Tibial artery (tissue), 4 donors: Measurements from ENCODE around the gene SHE.
A peak's percentile ranks its signal among the peaks of the same experiment; 100 is the strongest.
"Not testable (repeated sequence)": the region's sequence is repeated elsewhere in the genome, so short reads cannot be mapped to it uniquely, and the experiment has no call there.

Experiments used
- DNase-seq, 2 donors: peaks; one replicate each; pipeline ENCODE4 v3.0.0-alpha.2; 2019
- H3K27ac ChIP-seq, 2 donors: fragments of 200-600 bp; sonication (generic) in 1 of 2; 1 replicate in 1 of 2; 2 replicates in 1 of 2; pipeline ENCODE4 v1.5.1; 2018 to 2019; ENCODE audit warnings: mild to moderate bottlenecking in 1 of 2
- H3K27me3 ChIP-seq, 2 donors: fragments of 200-600 bp; sonication (generic) in 1 of 2; one replicate each; pipeline versions ENCODE4 v1.5.1 to v1.6.0; 2016 to 2019
- H3K36me3 ChIP-seq, 3 donors: fragments of 200-600 bp; sonication (generic) in 2 of 3; one replicate each; pipeline ENCODE4 v1.5.1; 2016 to 2019; ENCODE audit warnings: mild to moderate bottlenecking in 2 of 3
- H3K4me1 ChIP-seq, 4 donors: fragments of 200-600 bp; sonication (generic) in 2 of 4; 1 replicate in 3 of 4; 2 replicates in 1 of 4; pipeline ENCODE4 v1.5.1; 2016 to 2019
- H3K4me3 ChIP-seq, 2 donors: fragments of 200-600 bp; sonication (generic) in 1 of 2; 1 replicate in 1 of 2; 2 replicates in 1 of 2; pipeline ENCODE4 v1.5.1; 2018 to 2019; ENCODE audit warnings: mild to moderate bottlenecking in 2 of 2
- H3K9me3 ChIP-seq, 3 donors: fragments of 200-600 bp; sonication (generic) in 1 of 3; one replicate each; pipeline ENCODE4 v1.5.1; 2016 to 2019
- intact Hi-C: fragments of 100-400 bp; cut with DNase I; formaldehyde crosslinking; loops from one replicate; pipeline ENCODE4 v1.15.0; 2023; ENCODE audit warnings: low total_unique reads
- TF ChIP-seq, protein P1 (sequence below), 2 experiments: fragments of 200-600 bp in 1 of 2; fragments of 450-650 bp in 1 of 2; IDR thresholded peaks; one replicate each; pipeline ENCODE4 v1.5.1; 2017 to 2019; ENCODE audit warnings: antibody characterized with exemption in 2 of 2, mild to moderate bottlenecking in 1 of 2, moderate library complexity in 1 of 2

SHE gene

DNA sequence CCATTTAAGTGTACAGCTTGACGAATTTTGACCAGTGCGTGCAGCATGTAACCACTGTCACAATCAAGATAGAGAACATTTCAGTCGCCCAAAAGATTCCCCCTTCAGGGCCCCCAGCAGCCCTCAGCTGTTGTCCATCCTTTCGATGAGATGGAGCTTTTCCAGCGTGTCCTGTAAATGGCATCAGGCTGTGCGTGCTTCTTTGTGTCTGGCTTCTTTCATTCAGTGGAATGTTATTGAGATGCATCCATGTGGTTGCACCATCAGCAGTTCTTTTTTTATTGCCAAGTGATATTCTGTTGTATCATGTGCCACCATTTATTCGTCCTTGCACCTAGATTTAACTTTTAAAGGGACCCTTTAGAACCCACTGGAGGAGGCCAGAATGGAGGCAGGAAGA lies 34.4 kb upstream of the SHE start:
- no peak for DNase-seq
- no peaks in the 10 kb centered on the region for H3K4me1 ChIP-seq
- H3K4me3 ChIP-seq, result no peak overlapping the region
- no peak overlapping the region for H3K27ac ChIP-seq
- H3K36me3 ChIP-seq, result no peaks in the 10 kb centered on the region
- intact Hi-C loops, result no loop called here
- H3K27me3 ChIP-seq, result peaks cover 0 to 21% of the 10 kb centered on the region in 2 donors
- no peaks in the 10 kb centered on the region for H3K9me3 ChIP-seq
- TF ChIP-seq, protein P1, sequence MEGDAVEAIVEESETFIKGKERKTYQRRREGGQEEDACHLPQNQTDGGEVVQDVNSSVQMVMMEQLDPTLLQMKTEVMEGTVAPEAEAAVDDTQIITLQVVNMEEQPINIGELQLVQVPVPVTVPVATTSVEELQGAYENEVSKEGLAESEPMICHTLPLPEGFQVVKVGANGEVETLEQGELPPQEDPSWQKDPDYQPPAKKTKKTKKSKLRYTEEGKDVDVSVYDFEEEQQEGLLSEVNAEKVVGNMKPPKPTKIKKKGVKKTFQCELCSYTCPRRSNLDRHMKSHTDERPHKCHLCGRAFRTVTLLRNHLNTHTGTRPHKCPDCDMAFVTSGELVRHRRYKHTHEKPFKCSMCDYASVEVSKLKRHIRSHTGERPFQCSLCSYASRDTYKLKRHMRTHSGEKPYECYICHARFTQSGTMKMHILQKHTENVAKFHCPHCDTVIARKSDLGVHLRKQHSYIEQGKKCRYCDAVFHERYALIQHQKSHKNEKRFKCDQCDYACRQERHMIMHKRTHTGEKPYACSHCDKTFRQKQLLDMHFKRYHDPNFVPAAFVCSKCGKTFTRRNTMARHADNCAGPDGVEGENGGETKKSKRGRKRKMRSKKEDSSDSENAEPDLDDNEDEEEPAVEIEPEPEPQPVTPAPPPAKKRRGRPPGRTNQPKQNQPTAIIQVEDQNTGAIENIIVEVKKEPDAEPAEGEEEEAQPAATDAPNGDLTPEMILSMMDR (IDR thresholded peaks at IDR 0.05), result no peak

DNA sequence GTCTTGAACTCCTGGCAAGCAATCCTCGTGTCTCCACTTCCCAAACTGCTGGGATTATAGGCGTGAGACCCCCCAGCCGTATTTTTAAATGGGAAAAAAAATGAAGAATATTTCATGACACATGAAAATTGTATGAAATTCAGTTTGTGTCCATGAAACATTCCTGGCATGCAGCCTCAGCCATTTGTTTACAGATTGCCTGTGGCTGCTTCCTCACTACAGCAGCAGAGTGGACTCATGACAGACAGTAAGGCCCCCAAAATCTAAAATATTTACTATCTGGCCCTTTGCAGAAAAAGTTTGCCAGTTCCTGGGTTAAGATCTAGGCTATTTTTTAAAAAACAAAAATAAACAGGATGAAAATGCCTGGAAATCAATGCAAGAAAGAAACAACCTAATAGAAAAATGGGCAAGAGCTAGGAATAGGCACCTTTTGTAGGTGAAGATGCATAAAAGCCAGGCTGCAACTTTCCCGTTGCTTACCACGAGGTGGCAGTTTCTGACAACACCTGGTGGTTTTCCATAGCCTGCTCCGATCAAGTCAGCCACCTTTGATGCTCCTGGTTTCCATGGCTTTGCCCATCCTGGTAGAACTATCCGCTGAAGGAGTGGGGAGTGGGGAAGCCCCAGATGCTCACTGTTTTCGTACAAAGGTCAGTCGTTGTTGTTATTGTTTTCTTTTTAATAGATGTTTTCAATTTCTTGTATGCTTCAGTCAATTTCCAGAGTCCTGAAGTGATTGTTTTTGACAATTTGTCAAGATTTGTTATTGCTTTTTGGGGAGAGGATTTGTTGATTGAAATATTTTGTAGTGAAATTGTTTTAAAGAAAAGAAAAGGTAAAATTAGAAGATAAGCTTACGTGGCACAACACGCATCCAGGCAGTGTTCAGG lies 32.0 kb upstream of the SHE start:
- intact Hi-C loops, result no loop called here

DNA sequence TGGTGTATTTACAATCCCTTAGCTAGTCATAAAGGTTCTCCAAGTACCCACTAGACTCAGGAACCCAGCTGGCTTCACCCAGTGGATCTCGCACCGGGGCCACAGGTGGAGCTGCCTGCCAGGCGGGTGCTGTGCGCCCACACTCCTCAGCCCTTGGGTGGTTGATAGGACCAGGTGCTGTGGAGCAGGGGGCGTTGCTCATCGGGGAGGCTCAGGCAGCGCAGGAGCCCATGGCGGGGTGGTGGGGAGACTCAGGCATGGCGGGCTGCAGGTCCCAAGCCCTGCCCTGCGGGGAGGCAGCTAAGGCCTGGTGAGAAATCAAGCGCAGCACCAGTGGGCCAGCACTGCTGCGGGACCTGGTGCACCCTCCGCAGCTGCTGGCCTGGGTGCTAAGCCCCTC lies 29.7 kb upstream of the SHE start:
- H3K27ac ChIP-seq, H3K27me3 ChIP-seq, H3K4me1 ChIP-seq, intact Hi-C loops, H3K4me3 ChIP-seq, H3K36me3 ChIP-seq, H3K9me3 ChIP-seq, DNase-seq: not testable (repeated sequence)

More for the DNA sequence above, 32.0 kb upstream of the SHE start:
- DNase-seq, result no peak
- TF ChIP-seq, protein P1 (IDR thresholded peaks at IDR 0.05), result peak; percentile 15 to 16
- Histone ChIP-seq H3K36me3 (no peaks in the 10 kb centered on the region), H3K27ac (no peak overlapping the region), H3K27me3 (peaks cover 0 to 11% of the 10 kb centered on the region in 2 donors), H3K9me3 (no peaks in the 10 kb centered on the region), H3K4me3 (no peak overlapping the region), H3K4me1 (no peaks in the 10 kb centered on the region)

DNA sequence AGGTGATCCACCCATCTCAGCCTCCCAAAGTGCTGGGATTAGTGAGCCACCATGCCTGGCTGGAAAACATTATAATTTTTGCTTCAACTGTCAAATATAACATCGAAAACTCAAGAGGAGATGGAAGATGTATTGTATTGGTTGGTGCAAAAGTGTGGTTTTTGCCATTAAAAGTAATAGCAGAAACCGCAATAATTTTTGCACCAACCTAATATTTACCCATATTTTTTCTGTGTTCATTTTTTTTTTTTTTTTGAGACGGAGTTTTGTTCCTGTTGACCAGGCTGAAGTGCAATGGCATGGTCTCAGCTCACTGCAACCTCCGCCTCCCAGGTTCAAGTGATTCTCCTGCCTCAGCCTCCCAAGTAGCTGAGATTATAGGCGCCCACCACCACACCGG lies 27.1 kb upstream of the SHE start:
- intact Hi-C loops, result no loop called here
- TF ChIP-seq, protein P1 (IDR thresholded peaks at IDR 0.05), result no peak
- H3K4me3 ChIP-seq, result no peak overlapping the region

DNA sequence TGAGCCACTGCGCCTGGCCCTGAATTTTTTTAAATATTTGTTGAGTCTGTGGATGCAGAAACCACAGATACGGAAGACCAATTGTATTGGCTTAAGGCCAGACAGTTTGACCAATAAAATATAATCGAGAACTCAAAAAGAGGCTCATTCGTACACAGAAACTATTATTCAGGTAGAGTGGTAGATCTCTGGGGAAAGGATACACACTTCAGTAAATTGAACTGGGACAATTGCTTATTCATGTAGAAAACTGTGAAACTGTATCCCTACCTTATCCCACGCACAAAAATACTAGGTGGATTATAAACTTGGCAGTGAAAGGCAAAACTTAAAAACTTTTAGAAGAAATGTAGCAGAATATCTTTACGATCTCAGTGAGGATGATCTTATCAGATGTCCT lies 25.0 kb upstream of the SHE start:
- TF ChIP-seq, protein P1 (IDR thresholded peaks at IDR 0.05), result no peak
- intact Hi-C loops, result no loop called here
- H3K4me1 ChIP-seq, result no peaks in the 10 kb centered on the region
- H3K27ac ChIP-seq, result no peak overlapping the region
- H3K4me3 ChIP-seq, result no peak overlapping the region
- no peak for DNase-seq
- H3K36me3 ChIP-seq, result no peaks in the 10 kb centered on the region
- peaks cover 0 to 5% of the 10 kb centered on the region in 2 donors for H3K27me3 ChIP-seq
- H3K9me3 ChIP-seq, result no peaks in the 10 kb centered on the region

More for the DNA sequence above, 27.1 kb upstream of the SHE start:
- Histone ChIP-seq H3K27ac (no peak overlapping the region), H3K9me3 (no peaks in the 10 kb centered on the region), H3K4me1 (no peaks in the 10 kb centered on the region), H3K36me3 (no peaks in the 10 kb centered on the region), H3K27me3 (no peaks in the 10 kb centered on the region)
- no peak for DNase-seq

DNA sequence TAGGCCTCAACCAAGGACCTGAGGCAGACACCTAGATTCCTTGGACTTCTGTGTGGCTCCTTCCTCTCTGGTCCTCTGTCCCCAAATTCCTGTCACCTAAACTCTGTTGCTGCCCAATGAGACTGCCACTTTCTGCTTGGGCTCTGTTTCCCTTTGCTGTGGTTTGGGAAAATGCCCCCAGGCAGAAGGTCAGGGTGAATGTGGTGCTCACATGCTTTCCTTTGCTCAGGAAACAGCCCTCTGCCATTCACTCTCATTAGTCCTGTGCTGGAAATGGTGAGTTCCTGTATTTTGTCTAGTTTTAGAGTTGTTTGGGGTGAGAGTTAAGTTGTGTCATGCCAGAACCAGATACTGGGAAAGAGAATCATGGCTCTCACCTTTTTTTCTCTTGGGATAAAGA lies 22.7 kb upstream of the SHE start:
- no peak overlapping the region for H3K4me3 ChIP-seq
- no peaks in the 10 kb centered on the region for H3K36me3 ChIP-seq
- H3K27me3 ChIP-seq, result peaks cover 0 to 5% of the 10 kb centered on the region in 2 donors
- no peak overlapping the region for H3K27ac ChIP-seq
- no peak for DNase-seq
- no peaks in the 10 kb centered on the region for H3K4me1 ChIP-seq
- TF ChIP-seq, protein P1 (IDR thresholded peaks at IDR 0.05), result no peak
- intact Hi-C loops, result no loop called here
- no peaks in the 10 kb centered on the region for H3K9me3 ChIP-seq
